HG02970 (cell line): ENCODE data around the gene PSMC1.

ENCODE experiments used
- ATAC-seq: cut with Tn5 transposase; IDR thresholded peaks from one replicate; pipeline ENCODE4 v1.9.1; 2021; ENCODE audit warnings: mild to moderate bottlenecking, moderate library complexity, moderate number of reproducible peaks; ENCODE audit not compliant: unreplicated experiment, low FRiP score

Gene PSMC1

DNA sequence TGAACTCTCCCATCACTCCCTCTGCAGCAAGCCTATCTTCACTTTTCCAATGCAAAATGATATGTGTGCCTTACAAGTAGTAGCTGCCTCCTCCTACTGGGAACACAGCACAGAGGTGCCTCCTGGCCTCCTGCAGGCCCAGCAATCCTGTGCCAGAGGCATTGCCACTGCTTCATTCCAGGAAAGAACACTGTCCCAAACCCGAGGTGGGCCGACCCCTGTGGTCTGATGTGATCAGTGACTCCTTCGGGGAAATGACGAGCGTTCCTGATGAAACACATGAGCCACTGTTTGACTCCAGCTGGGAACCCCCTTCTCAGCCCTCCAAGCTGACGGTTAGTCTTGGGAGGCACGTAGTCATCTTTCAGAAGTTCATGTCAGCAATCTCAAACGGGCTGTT is 19.5 kb downstream of the PSMC1 start:
- ATAC-seq: no peak

DNA sequence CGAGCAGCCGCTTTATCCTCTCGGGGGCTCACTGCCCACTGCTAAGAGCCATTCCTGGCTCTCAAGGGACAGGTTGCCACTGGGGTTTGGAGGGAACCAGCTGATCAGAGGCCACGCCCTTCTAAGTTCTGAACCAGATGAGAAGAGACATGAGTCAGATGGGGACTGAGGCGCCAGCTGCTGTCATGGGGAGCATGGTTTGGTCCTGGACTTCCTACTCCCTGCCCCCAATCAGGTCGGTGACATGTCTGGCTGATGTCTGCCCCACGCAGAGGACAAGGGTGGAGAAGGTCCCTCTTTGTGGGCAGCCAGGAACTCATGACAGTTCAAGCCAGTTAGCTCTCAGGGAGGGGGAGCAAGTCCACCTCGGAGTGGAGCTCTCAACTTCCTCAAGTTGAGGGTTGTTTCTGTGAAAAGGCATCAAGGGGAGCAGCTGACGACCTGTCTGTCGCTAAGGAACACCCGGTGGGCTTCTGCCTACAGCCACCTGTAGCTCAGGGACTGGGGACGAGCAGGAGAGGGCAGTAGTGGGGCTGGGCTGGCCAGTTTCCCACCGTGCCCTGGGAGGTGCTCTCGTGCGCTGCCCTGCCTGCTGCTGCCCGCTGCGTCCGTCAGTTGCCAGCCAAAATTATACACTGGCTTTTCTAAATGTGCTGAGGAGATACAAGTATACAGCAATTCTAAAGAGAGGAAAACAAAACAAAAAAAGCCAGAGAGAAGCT is 20.5 kb downstream of the PSMC1 start:
- ATAC-seq: no peak

DNA sequence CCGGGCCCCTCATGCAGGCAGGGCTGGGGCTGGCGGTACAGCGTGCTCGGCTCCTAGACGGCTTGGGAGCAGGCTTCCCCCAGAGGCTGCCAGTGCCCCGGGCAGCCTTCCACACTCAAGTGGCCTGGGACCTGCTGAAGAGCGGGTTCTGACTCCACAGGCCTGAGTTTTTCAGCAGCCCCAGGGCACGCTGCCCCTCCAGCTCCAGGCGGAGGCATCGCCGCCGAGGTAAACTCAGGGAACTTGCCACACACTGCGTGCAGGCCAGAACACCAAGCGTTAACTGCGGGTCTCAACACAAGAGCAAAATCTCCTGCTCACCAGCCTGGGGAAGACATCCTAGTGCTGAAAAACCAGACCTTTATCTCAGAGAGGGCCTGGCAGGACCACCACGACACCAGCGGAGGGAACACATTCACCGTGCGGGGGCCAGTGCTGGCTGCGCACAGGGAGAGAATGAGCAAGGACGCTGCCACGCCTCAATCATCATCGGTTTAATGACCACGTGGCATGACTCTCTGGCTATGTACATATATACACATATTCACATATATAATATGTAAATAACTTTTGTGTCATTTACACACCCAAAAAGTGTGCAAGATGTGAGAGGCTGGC is 21.3 kb downstream of the PSMC1 start:
- no peak for ATAC-seq

DNA sequence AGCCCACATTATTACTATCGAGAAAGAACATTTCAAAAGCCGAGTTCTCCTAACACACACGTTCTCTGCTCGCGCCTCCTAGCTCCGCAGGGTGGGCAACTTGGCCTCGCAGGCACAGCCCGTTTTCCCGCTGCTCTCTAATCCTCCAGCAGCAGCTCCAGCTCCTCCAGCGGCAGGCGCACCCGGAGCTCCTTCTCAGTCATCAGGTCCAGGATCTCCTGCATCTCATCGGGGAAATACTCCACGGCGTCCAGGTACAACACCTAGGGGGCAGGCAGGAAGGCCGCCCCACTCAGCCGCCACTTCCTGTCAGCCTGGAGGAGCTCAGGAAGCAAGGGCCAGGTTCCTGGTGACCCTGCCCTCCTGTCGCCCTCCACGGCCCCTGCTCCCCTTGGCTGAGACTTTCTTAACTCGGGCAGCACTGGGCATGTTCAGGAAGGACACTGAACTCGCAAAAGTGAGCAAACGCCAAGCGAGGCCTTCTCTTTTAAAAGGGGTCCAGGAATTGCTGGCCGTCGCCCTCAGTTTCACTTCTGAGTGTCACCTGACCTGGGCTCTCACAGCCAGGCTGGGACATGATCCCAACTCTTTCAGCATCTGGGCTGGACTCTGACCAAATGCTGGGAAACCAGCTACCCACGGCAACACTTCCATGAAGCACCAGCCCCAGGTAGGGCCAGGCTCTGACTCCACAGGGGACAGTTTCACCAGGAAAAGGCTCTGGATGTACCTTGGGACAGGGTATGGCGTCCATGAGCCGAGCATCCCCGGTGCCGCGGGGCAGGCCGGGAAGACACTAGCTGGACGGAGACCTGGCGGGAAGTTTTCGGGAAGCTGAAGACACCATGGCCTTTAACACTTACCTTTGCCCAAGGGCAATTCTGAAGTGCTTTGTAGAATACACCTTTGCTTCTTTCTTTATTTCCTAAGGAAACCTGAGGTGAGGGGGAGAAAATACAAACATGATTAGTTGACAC is 22.1 kb downstream of the PSMC1 start:
- ATAC-seq: no peak

DNA sequence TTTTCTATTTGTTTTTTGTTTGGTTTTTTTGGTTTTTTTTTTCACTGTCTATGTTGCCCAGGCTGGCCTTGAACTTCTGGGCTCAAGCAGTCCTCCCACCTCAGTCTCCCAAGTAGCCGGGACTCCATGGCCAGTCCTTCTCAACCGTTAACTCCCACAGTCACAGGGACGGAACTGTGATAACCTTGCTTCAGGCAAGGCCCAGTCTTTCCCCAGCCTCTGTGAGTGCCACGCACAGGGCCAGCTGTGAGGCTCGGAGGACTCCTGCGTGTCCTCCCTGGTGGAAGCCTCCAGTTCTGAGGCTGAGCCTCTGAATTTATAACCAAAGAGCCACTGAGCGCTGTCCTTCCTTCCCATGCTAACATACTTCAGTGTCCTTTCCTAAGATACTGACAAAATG is 23.7 kb downstream of the PSMC1 start:
- ATAC-seq: no peak

DNA sequence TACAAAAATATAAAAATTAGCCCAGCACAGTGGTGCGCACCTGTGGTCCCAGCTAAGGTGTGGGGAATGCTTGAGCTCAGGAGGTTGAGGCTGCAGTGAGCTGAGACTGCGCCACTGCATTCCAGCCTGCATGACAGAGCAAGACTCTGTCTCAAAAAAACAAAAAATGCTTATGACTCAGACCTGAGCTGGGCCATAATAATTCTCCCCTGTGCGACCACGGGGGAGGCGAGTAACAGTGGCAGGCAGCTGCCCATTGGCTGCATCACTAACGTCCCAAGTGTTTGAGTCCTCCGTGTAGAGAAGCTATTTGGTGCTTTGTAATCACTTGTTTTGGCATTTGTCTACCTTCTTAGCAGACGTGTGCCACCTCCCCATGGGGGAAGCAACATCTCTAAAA is 24.9 kb downstream of the PSMC1 start:
- ATAC-seq: no peak

DNA sequence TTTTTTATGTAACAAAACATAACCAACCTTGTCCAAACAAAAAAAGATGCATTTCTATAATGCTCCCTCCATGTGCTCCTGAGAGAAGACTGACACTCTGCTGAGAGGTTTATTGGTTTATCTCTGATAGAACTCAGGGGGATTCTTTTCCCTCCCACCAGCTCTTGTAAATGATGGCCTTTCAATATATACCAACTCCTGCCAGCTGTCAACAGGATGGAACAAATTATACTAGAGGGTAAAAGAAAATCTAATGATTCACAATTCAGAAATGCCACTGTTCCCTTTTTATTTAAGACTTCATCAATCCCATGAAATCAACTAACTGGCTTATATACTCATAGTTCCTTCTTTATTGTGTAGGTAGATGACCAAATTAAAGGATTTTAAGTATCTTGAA is 25.4 kb downstream of the PSMC1 start:
- no peak for ATAC-seq

DNA sequence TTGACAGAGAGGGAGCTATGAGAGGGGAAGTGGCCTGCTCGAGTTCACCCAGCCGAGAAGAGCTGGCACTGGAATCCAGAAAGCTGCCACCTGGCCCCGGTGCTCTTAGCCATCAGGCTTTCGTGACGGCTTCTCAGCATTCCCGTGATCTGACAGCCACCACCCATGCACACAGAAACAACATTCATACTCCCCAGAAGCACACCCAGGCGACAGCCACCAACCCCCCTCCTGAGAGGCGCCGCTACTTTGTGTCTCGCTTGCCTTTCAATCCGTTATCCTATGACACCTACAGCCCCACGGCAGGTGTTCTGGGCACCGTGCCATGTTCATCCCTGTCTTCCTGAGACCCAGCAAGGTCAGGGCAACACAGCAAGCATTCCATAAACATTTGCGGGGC is 31.4 kb downstream of the PSMC1 start:
- ATAC-seq: no peak

DNA sequence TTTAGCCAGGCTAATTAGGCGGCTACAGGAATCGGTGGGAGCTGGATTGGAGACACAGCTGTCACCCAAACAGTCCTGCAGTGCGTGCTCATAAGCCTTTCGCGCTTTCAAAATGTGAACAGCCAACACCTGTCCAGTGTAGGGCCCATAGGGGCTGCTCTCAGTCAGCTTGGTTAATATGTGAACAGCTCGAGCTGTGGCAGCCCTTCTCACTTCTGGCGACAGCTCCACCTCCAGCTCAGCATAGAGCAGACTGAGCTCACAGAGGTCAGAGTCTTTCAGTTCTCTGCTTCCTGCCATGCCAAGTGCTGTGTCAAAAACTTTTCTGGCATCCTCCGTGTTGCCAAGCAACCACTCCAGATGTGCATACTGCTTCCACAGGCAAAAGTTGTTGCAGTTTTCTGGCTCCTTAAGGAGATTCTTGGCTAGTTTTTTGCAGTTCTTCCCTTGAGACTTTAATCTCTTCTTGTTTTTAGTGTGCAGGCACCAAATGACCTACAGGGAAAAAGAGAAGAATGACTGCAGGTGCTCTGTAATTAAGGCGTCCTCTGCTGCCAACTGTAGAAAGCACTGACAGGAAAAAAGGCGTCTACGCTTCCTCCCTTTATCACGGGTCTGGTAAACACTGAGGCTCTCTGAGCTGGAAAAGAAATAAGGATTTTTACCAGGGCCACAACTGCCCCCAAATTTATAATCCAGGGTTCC is 32.5 kb downstream of the PSMC1 start:
- peak; percentile 95 for ATAC-seq

DNA sequence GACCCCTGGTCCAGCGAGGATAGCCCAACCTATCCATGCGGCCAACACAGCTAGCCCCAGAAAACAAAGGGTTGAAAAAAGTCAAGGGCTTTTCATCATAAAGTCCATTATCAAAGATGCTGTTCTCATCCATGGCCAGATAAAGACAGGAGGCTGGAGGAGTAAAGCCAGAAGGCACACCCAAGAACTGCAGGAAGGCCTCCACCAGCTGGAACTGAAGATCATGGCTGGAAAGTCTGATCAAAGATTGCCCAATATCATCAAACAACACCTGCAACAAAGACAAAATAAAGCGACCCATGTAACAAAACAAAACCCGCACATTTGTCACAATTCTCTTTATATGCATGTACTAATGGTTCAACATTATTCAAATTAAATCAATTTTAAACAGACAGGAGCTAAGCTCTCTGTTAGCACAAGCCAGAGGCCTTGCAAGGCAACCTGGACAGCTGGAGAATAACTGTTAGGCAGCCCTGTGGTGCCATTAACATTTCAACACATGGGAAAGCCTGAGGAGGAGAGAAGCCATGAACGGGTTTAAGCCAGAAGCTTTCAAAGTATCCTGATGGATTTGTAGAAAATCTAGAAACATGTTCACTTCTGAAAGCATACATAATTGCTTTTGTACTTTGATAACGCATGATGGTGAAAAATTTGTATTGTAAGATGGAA is 34.1 kb downstream of the PSMC1 start:
- no peak for ATAC-seq

DNA sequence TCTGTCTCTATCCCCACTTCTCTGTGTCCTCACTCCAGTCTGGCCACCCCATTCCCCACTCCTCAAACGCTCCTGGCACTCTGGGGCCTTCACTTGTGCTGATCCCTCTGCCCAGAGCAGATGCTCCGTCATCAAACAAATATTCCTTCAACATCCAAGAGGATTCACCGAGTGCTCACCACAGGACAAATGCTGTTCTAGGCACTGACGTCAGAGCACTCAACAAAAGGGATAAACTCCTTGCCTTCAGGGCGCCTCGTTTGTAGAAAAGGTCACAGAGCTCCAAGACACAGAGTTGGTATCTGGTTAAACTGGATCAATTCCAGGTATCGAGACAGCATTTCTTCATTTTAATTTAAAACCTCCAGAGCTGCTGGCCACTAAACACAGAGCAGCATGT is 35.3 kb downstream of the PSMC1 start:
- ATAC-seq: no peak

DNA sequence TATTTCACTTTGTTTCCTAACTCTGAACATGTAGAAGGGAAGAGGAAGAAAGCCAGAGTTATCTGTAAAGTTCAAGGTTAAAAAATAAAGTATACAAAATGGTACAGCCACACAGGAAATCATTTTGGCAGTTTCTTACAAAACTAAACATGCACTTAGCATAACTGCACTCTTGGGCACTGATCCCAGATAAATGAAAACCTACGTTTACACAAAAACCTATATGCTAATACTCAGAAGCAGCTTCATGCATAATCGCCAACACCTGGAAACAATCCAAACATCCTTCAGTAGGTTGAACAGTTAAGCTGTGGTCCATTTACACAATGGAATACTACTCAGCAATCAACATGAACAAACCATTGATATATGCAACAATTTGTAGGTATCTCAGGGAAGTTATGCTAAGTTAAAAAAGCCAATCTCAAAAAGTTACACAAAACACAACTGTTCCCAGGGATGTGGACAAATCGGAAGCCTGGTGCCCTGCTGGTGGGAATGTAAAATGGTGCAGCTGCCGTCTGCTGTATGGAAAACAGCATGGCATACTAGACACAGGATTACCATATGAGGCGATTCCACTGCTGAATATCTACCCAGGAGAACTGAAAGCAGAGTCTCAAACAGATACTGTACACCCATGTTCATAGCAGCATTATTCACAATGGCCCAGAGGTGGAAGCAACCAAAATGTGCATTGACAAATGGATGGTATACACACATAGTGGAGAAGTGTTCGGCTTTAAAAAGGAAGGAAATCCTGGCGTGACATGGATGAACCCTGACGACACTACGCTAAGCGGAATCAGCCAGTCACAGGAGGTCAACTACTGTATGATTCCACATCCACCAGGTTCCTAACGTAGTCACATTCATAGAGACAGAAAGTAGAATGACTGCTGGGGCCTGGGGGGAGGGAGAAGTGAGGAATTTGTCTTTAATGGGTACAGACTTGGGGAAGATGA is 37.7 kb downstream of the PSMC1 start:
- ATAC-seq: no peak

DNA sequence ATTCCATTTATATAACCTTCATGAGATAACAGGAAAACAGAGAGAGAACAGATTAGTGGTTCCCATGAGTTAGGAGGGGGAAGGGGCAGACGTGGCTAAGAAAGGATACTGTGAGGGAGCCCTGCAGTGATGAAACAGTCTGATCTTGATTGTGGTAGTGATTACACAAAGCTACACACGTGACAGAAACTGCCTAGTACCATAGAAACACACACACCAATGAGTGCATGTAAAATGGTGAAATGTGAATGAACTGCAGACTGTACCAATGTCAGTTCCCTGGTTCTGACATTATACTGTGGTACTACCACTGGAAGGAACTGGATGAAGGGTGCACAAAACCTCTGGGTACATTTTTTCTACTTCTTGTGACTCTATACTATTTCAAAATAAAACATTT is 38.5 kb downstream of the PSMC1 start:
- ATAC-seq: no peak

DNA sequence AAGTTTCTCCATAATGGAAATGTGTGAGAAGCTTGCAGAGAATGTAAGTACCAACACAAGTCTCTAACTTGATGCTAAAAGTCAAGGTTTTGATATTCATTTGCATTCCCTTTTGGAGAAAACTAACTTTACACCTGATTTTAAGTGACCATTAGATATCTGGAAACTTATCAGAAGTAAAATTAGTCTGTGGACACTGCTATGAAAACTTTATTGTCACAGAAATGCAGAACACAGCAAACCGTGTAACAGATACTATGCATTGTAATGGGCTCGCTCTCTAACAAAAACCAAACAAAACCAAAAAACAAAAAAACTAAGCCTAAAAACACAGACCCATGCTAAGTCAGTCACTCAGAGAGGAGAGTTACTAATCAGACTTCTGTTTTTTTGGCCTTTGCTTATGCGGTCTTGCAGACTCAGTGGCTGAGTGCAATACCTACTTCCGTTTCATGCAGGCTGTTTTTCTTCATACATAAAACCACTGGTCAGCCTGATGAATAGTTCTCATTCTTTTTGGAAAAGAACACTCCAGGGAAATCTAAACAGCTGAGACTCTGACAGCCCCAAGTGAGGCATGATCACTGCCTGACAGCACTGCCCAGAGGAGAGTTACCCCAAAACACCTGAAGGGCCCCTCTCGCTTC is 39.6 kb downstream of the PSMC1 start:
- no peak for ATAC-seq

DNA sequence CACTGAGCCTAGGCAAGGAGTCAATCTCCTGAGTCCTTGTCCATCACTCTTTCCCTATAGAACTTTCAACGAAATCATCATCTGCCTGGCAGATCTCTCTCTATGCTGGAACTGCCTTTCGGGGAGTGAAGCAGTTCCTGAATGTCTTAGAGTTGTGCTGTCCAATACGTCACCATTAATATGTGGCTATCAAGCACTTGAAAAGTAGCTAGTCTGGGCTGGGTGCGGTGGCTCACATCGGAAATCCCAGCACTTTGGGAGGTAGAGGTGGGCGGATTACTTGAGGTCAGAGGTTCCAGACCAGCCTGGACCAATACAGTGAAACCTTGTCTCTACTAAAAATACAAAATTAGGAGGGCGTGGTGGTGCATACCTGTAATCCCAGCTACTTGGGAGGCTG is 40.3 kb downstream of the PSMC1 start:
- no peak for ATAC-seq

DNA sequence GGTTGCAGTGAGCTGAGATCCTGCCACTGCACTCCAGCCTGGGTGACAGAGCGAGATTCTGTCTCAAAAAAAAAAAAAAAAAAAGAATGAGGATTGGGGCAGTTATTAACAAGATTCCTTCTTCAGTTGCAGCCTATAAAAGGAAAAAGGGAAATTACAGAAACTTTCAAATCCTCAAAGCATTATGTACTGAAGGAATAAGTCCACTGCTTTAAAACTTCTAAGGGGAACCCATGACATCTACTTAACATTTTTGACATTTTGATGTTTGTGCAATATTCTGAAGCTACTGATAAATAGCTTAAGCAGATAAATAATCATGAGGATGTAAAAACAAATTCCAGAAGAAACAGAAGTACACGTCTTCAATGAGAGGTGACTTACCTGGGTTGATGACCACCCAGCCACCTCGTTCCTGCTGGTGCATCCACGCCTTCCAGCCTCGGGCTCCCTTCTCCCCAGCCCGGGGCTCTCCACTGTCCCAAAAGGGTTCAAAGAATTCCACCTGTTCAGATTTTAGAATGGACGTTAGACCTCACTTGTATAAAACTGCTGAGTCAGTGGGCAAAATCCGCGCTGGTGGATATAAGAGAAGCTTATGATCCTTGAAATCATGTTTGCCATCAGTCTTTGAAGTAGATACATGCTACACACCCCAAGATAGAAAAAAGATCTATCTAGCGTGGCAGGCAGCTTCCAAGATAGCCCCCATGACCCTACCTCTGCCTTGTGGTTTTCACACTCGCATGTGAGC is 41.7 kb downstream of the PSMC1 start:
- no peak for ATAC-seq

DNA sequence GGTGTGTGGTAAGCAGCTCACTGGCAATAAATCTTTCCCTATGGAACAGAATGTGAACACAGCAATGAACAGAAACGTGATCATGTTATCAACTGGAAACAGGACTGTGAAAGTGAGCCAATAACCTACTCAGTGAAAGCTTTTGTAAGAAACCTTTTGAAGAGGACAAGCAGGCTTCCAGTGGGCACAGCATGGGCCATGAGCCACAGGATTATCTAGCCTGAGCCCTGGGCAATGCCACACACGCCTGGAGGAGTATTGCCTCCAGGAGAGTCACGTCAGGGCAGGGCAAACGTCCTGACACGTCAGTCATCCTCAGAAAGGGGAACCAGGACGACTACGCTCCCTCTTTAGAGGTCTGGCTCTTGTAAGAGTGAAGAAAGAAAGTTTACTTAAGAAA is 43.1 kb downstream of the PSMC1 start:
- ATAC-seq: no peak

DNA sequence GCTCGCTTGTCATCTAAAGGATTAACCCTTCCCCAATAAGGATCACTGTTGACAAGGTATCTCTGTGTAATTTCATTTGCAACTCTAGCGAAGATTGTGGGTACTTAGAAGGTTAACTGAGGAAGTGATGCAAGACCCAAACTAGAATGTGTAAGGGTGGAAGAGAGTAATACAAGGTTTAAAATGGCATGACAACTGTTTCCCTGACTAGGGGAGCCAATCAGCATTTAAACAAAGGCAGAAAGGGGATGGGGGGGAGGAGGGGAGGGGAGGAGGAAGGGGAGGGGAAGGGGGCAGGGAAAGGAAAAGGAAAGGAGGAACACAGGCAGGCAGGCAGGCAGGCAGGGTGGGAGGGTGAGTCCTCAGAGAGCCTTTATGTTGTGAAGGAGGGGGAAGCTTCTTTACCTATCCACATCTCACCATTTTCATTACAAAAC is 44.3 kb downstream of the PSMC1 start:
- no peak for ATAC-seq
